GM23248 (cell line): ENCODE measurements around the gene CTSE.

Experiments
- EZH2 ChIP-seq: fragments of 200-600 bp; sonication (generic); IDR thresholded peaks from 2 replicates; pipeline ENCODE4 v1.6.1; 2018; ENCODE audit warnings: antibody characterized with exemption, mild to moderate bottlenecking; ENCODE audit not compliant: insufficient read depth, poor library complexity, severe bottlenecking
- EZH2phosphoT487 ChIP-seq: fragments of 200-600 bp; sonication (generic); IDR thresholded peaks from 2 replicates; pipeline ENCODE4 v1.6.1; 2018; ENCODE audit warnings: antibody characterized with exemption, moderate library complexity, mild to moderate bottlenecking, low read depth; ENCODE audit not compliant: insufficient read depth

DNA sequence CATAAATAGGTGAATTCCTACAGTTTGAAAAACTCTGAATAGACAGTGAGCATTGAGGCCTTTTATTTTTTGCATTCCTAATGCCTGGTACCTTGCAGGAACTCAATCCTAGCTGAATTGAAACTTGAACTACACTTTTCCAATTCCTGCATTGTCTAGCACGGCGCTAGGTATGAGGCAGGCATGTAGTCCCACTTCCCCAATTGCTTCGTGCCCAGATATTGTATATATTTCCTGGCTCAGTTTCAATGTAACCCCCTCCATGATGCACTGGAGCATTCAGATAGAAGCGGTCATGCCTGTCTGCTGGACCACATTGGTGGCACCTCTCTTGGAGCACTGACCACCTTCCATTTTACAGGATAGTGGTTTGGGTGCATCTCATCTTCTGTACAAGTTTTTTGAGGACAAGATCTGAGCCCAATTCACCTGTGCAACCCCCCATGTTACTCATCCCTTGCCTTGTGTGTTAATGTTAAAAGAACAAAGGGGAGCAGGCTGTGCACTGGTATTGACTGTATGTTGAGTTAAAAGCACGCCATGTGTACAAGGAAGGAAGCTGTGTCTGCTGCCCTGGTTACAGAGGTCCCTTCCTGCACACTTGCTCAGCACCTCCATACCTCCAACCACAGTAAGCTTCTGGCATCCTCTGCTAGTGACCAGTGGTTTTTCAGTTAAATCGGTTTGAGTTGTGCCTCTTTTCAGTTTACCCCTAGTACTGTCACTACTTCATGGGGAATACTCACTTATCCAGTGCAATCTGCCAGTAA lies 10.5 kb downstream of the CTSE start:
- TF ChIP-seq EZH2 (no peak), EZH2phosphoT487 (no peak)
